T47D (cell line): Measurements from ENCODE around the gene SRGAP1.
"Not testable (repeated sequence)": the region's sequence is repeated elsewhere in the genome, so short reads cannot be mapped to it uniquely, and the experiment has no call there.

ENCODE experiments used
- DNase-seq, 2 experiments: peaks; one replicate each; pipeline versions ENCODE4 v3.0.0 to v3.0.0-alpha.2; 2011 to 2012; ENCODE audit warnings: low read depth in 1 of 2, low spot score in 1 of 2
- JUND ChIP-seq: IDR thresholded peaks from 2 replicates; pipeline ENCODE4 v1.6.1; 2012; ENCODE audit warnings: low read depth
- in situ Hi-C: cut with HindIII; loops from 2 replicates; pipeline ENCODE4 v1.10.0; 2016; ENCODE audit warnings: low sequenced_read_pairs, low pct_unique_long_range_greater_than_20kb

SRGAP1 gene

DNA sequence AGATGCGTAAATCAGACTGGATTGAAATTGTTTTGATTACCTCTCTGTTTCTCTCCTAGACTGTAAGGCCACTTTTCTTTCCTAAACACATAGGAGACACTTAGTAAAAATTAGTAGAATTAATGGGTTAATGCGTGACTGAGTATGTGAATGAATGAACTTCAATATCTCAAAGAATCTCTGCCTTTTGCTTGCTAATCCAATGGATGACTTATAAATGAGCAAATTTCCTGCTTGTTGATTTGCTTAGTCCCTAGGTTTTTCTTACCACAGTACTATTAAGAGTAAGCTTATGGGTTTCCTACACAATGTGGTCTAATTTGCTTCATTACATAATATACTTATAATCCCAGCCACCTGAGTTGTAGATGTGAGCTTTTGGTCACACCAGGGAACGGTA, 164.1 kb downstream of the SRGAP1 start:
- no peak for DNase-seq
- in situ Hi-C loops: no loop called here
- TF ChIP-seq JUND: no peak

DNA sequence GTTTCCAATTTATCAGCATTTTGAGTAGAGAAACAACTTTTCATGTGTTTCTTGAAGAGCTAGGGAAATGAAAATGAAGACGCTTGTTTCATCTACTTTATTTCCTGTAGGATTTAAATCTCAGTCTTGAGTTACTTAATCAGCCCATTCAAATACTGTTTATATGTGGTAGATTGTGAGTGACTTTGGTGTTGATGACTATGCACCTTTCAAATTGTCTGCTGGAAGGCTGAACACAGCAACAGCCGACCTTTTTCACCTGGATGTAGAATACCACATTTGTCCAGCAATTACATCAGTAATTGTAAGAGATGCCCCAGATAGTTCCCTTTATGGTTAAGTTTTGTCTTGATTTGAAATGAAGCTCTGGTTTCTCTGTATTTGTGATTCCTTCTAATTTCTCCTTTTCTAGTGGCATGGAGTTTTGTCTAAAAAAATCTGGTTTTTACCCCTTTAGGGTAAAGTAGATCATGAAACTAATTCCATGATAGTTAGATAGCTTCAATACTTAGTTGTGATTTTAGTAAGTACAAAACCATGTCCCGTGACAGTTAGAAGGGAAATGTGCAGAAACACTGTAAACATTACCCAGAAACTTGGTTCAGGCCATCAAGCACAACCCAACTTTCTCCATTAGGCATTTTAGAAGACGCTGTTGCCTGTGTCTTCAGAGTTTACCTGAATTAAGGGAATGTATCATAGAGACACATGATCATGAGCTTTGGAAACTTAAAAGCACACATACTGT, 165.0 kb downstream of the SRGAP1 start:
- in situ Hi-C loops: no loop called here
- DNase-seq: no peak
- TF ChIP-seq JUND: no peak

DNA sequence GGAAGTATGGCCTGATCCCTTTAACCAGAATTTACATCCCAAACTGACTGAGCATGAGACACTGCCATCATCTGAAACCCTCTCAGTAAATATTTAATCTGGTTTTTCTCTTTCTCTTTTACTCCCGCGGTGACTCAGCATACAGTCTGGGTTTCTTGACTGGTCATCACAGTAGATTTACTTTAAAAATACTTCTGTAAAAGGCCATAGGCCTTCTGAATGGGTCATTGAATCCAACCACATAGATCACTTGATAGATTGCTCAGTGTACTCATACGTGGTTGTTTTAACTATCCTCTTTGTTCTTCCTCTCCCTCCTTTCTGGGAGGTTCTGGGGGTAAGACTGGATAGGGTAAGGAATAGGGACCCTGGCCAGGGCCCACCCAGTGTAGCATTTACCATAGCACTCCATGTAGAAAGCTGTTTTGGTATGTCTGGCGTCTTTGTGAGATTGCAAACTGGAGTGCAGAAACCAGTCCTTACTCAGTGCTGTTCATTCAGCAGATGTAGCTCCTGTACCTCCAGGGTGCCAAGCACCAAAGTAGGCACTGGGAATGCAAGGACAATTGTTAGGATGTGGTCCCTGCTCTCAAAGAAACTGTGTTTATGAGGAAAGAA, 165.7 kb downstream of the SRGAP1 start:
- no peak for TF ChIP-seq JUND
- in situ Hi-C loops: no loop called here

DNA sequence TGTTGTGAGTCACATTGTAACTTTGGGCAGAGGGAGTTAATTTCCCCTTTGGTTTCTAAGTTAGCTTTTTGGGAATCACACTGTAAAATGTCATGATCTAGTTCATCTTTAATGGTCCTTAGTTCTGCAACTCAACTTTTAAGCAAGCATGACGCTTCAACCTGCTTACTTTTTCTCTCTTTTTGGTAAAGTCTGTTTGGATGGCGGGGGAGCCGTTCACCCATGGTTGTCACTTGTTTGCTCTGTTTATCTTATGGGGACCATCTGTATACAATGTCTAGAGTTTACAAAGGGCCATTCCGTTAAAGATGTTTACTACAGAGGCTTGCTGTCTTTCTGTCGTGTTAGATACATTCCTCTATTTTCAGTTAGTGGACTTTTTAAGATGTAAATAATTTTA, 172.0 kb downstream of the SRGAP1 start:
- no peak for DNase-seq
- in situ Hi-C loops: no loop called here
- no peak for TF ChIP-seq JUND

More for the DNA sequence above, 165.7 kb downstream of the SRGAP1 start:
- peak in 1 of 2 experiments; percentile 30 for DNase-seq

DNA sequence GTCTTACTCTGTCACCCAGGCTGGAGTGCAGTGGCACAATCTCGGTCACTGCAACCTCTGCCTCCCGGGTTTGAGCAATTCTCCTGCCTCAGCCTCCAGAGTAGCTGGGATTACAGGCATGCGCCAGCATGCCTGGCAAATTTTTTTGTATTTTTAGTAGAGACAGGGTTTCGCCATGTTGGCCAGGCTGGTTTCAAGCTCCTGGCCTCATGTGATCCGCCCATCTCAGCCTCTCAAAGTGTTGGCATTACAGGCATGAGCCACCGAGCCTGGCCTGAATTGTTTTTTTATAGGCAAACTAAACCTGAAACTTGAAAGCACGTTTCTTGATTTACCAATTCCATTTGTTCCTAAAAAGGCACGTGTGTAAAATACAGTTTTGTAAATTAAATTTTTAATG, 173.6 kb downstream of the SRGAP1 start:
- in situ Hi-C loops: not testable (repeated sequence)

DNA sequence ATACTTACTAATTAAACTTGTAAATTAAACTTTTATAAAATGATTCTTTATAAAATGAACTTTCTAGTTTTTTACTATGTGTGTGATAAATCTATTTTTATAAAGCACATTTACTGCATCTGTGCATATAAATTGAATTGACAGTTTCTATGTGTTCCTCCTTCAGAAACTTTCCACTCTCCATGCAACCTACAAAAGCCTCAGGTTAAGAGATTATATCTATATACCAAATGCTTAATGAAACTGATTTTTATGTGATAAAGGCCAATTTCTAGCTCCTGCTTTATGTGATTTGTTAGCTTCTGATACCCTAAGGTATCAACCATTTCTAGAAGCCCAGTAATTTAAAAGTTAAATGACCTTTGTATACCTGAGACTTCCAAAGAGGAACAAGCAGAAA, 174.0 kb downstream of the SRGAP1 start:
- in situ Hi-C loops: no loop called here
- TF ChIP-seq JUND: no peak
- no peak for DNase-seq

More for the DNA sequence above, 173.6 kb downstream of the SRGAP1 start:
- DNase-seq: not testable (repeated sequence)

DNA sequence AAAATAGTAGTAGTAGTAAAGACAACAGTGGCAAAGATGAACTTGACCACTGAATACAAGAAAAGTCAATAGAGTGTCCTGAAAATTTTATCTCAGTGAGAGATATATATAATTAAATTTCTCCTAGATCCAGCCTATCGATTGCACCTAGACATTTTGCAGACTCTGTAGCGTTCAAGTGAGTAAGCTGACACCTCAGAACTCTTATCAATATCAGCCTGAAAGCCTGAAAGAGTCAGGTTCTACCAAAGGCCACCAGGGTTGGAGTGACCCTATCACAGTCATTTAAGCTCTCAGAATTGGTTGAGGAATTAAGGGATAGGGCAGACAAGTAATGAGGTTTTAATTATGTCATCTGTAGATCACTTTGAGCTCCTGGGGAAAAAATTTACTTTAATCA, 174.6 kb downstream of the SRGAP1 start:
- no peak for TF ChIP-seq JUND
- no peak for DNase-seq
- in situ Hi-C loops: no loop called here

DNA sequence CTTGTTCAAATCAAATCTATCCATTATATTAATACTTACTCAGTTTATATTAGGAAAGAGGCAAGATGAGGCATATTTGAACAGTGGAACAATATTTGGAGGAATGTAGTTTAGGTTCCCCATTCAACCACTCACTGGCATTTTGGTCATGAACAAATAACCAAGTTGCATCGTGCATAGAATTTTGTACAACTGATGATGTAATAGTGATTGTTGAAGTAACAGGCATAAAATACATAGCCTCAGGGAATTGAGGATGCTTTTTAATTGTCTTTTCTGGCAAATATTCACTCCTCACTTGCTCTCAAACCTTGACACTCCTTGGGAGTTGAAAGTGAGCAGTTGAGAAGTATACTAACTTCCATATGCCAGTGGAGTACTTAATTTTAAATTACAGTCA, 175.2 kb downstream of the SRGAP1 start:
- in situ Hi-C loops: no loop called here
- DNase-seq: no peak
- TF ChIP-seq JUND: no peak

DNA sequence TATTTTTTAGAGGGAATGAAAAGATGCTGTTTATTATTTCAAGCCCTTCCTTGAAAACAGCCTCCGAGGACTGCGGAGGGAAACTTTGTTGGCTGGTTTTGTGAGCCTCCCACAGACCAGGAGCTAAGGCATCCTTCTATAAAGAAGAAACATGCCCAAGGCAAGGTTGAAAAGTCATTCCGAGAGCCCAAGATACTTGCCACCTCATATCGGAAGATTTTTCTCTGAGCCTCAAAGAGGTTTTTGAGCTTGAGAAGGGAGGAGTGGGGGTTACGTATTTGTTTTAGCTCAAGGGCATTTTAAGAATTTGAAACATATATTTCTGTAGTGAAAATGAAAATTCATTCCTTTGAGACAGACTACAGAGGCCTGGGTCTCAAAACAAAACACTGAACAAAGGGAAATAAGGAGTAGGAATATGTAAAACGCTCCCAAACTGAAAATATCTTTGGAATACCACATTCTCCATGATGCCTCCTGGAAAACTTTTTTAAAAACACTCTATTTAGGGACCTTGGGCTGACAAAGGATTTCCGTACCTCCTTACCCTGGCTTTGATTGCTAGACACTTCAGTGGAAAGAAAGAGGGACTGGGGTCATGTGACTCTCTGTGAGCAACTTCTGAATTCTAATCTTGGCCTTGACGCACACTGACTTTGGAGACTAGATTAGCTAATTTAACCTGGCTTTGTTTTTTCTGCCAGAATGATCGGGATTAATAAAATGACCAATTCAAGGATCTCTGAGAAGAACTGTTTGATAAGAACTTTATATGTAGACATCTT, 180.9 kb downstream of the SRGAP1 start:
- in situ Hi-C loops: no loop called here
- no peak for DNase-seq
- no peak for TF ChIP-seq JUND

DNA sequence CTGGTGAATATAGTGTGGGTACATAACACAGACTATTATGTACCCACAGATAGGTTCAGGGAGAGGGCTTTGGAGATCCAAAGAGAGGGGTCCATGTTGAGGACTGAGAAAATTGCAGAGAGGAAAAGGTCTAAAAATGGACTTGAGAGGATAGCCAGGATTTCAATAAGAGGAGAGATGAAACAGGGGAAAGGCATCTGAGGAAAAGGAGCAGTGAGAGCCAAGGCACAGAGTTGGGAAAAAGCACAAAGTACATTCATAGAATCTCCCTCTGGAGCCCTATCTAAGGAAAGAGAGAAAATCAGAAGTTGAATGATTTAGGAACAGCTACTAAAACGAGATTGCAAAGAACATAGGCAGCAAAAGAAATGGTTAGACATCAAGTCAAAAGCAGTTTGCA, 182.8 kb downstream of the SRGAP1 start:
- no peak for TF ChIP-seq JUND
- no peak for DNase-seq
- in situ Hi-C loops: no loop called here

DNA sequence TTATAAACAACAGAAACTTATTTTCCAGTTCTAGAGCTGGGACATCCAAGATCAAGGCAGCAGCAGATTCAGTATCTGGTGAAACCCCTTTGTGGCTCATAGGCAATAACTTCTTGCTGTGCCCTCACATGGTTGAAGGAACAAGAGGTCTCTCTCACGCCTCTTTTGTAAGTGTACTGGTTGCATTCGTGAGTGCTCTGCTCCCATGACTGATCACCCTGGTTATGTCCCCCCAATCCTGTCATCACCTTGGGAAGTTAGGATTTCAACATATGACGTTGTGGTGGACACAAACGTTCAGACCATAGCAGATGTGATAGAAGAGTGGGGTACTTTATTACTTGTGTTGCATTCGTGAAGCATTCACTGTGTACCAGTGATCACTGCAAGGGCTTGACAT, 184.0 kb downstream of the SRGAP1 start:
- in situ Hi-C loops: no loop called here
- TF ChIP-seq JUND: no peak
- DNase-seq: no peak

DNA sequence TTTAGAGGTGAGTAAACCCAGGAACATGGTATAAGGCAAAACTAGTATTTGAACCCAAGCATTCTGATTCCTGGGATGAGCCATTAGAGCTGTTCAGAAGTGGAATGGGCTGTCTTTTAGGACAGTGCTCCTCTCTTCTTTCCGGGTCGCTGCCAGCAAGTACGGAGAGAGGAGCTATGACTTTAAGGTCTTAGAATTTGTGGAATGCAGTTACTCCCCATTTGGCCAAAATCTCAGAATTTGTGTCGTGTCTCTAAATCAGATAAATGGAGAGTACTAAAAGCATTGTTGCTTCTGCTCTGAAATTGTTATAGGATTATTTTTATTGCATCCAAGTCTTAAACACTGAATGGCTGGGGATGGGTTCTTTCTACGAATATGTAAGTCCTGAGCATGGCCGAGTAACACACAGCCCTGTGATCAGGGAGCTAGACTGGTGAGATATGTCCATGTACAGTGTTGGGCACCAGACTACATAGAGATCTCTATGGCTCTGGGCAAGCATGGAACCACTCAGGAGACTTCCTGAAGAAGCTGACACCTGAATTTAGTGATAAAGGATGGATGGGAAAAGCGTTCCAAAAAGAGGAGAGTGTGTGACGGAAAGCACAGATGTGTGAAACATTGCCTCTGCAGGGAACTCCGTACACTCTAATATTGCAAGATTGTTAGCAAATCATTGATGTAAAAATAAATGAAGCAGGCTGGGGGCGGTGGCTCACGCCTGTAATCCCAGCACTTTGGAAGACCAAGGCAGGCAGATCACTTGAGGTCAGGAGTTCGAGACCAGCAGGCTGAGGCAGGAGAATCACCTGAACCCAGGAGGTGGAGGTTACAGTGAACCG, 184.7 kb downstream of the SRGAP1 start:
- no peak for DNase-seq
- in situ Hi-C loops: no loop called here

More for the DNA sequence above, 184.7 kb downstream of the SRGAP1 start:
- TF ChIP-seq JUND: no peak
